Natural killer cell treated with Interleukin-12 subunit alpha and Interleukin-12 subunit beta and Interleukin-15 and Interleukin-18, amount 100 ng/mL, for 72 hours (primary cell): ENCODE results near the gene RPEL1. TPM values are rescaled to one million over a fixed set of nuclear protein-coding genes. Genes with fewer than 3 reads are reported as not detected.
"Not testable (repeated sequence)": the region's sequence is repeated elsewhere in the genome, so short reads cannot be mapped to it uniquely, and the experiment has no call there.

Experiments
- ATAC-seq, 2 donors: fragments of 150-1000 bp; cut with Tn5 transposase in 1 of 2; sonication (Bioruptor Pico), chemical (Tn5 transposase) in 1 of 2; 2 replicates each; pipeline ENCODE4 v1.10.0; 2021
- DNase-seq: peaks from one replicate; pipeline ENCODE4 v3.0.0; 2022; ENCODE audit warnings: low spot score
- H3K27ac Mint-ChIP-seq, 2 donors: 1 replicate in 1 of 2; 2 replicates in 1 of 2; pipeline ENCODE4 v1.8.0; 2022; ENCODE audit warnings: mixed read lengths in 2 of 2, mild to moderate bottlenecking in 1 of 2, moderate library complexity in 1 of 2
- H3K27me3 Mint-ChIP-seq, 2 donors: 1 replicate in 1 of 2; 2 replicates in 1 of 2; pipeline ENCODE4 v1.8.0; 2022; ENCODE audit warnings: mixed read lengths in 2 of 2
- H3K36me3 Mint-ChIP-seq: one replicate; pipeline ENCODE4 v1.8.0; 2022; ENCODE audit warnings: mixed read lengths
- H3K4me1 Mint-ChIP-seq, 2 donors: 1 replicate in 1 of 2; 2 replicates in 1 of 2; pipeline ENCODE4 v1.8.0; 2022; ENCODE audit warnings: low read depth in 2 of 2, mixed read lengths in 2 of 2, mild to moderate bottlenecking in 1 of 2
- H3K4me3 Mint-ChIP-seq: one replicate; pipeline ENCODE4 v1.8.0; 2022; ENCODE audit warnings: mixed read lengths
- H3K9me3 Mint-ChIP-seq: 2 replicates; pipeline ENCODE4 v1.8.0; 2022; ENCODE audit warnings: mixed read lengths
- total RNA-seq, 2 donors: library from RNA; stranded (reverse); gene quantifications; one replicate each; pipeline ENCODE4 v1.2.3, GENCODE V29; 2022

The RPEL1 gene
- total RNA-seq, 2 donors from 2014 or later = not detected

GRCh38 chr10:103246324-103246723, 637 bp downstream of the RPEL1 start:
- H3K27me3 Mint-ChIP-seq = peaks cover 0 to 7% of the 10 kb centered on the region in 2 donors
- H3K36me3 Mint-ChIP-seq = peaks cover 2% of the 10 kb centered on the region
- H3K4me3 Mint-ChIP-seq = no peak overlapping the region
- ATAC-seq (no peak), DNase-seq (no peak)
- H3K27ac Mint-ChIP-seq = no peak overlapping the region
- H3K4me1 Mint-ChIP-seq = peaks cover 2 to 3% of the 10 kb centered on the region in 2 donors
- peaks cover 2% of the 10 kb centered on the region for H3K9me3 Mint-ChIP-seq

- no peak overlapping the region for H3K27ac Mint-ChIP-seq
- H3K4me1 Mint-ChIP-seq = peaks cover 4 to 6% of the 10 kb centered on the region in 2 donors
These were observed 8.4 kb downstream of the RPEL1 start for GRCh38 chr10:103254113-103254512.

GRCh38 chr10:103254538-103255325, 9.0 kb downstream of the RPEL1 start:
- no peak overlapping the region for H3K27ac Mint-ChIP-seq
- DNase-seq (no peak), ATAC-seq (peak in 1 of 2 donors; percentile 72)
- H3K4me1 Mint-ChIP-seq = peaks cover 4 to 6% of the 10 kb centered on the region in 2 donors
- H3K9me3 Mint-ChIP-seq = peaks cover 4% of the 10 kb centered on the region
- H3K4me3 Mint-ChIP-seq = no peak overlapping the region
- H3K27me3 Mint-ChIP-seq = peaks cover 7 to 13% of the 10 kb centered on the region in 2 donors
- H3K36me3 Mint-ChIP-seq = peaks cover 6% of the 10 kb centered on the region

More at GRCh38 chr10:103254113-103254512, 8.4 kb downstream of the RPEL1 start:
- ATAC-seq = no peak
- peaks cover 4% of the 10 kb centered on the region for H3K9me3 Mint-ChIP-seq
- H3K27me3 Mint-ChIP-seq = peaks cover 7 to 13% of the 10 kb centered on the region in 2 donors
- no peak overlapping the region for H3K4me3 Mint-ChIP-seq
- no peak for DNase-seq
- peaks cover 6% of the 10 kb centered on the region for H3K36me3 Mint-ChIP-seq

GRCh38 chr10:103256613-103257012, 10.9 kb downstream of the RPEL1 start:
- Mint-ChIP-seq H3K4me1 (no peaks in the 10 kb centered on the region), H3K27ac (no peak overlapping the region), H3K9me3 (no peaks in the 10 kb centered on the region), H3K4me3 (no peak overlapping the region), H3K27me3 (peaks cover 7 to 17% of the 10 kb centered on the region in 2 donors), H3K36me3 (peaks cover under 1% of the 10 kb centered on the region)
- ATAC-seq (no peak), DNase-seq (no peak)

GRCh38 chr10:103257812-103258211, 12.1 kb downstream of the RPEL1 start:
- no peaks in the 10 kb centered on the region for H3K36me3 Mint-ChIP-seq
- H3K27me3 Mint-ChIP-seq = peaks cover 10 to 21% of the 10 kb centered on the region in 2 donors
- DNase-seq (no peak), ATAC-seq (no peak)
- H3K4me3 Mint-ChIP-seq = no peak overlapping the region
- no peak overlapping the region for H3K27ac Mint-ChIP-seq
- no peaks in the 10 kb centered on the region for H3K9me3 Mint-ChIP-seq
- H3K4me1 Mint-ChIP-seq = no peaks in the 10 kb centered on the region

- not testable (repeated sequence) for DNase-seq, H3K4me3 Mint-ChIP-seq, H3K9me3 Mint-ChIP-seq, ATAC-seq, H3K36me3 Mint-ChIP-seq, H3K27ac Mint-ChIP-seq, H3K4me1 Mint-ChIP-seq
- peaks cover 17 to 25% of the 10 kb centered on the region in 2 donors for H3K27me3 Mint-ChIP-seq
These were observed 13.2 kb downstream of the RPEL1 start for GRCh38 chr10:103258928-103259327.

- DNase-seq (no peak), ATAC-seq (no peak)
- no peaks in the 10 kb centered on the region for H3K4me1 Mint-ChIP-seq
- no peak overlapping the region for H3K27ac Mint-ChIP-seq
- H3K4me3 Mint-ChIP-seq = no peak overlapping the region
- H3K9me3 Mint-ChIP-seq = no peaks in the 10 kb centered on the region
- no peaks in the 10 kb centered on the region for H3K36me3 Mint-ChIP-seq
- H3K27me3 Mint-ChIP-seq = peaks cover 17 to 27% of the 10 kb centered on the region in 2 donors
These were observed 14.3 kb downstream of the RPEL1 start for GRCh38 chr10:103259989-103260388.

GRCh38 chr10:103262229-103262628, 16.5 kb downstream of the RPEL1 start:
- no peaks in the 10 kb centered on the region for H3K9me3 Mint-ChIP-seq

GRCh38 chr10:103265717-103266329, 20.1 kb downstream of the RPEL1 start:
- Mint-ChIP-seq H3K4me3 (no peak overlapping the region), H3K9me3 (no peaks in the 10 kb centered on the region), H3K27me3 (peaks cover 30 to 37% of the 10 kb centered on the region in 2 donors), H3K4me1 (no peaks in the 10 kb centered on the region), H3K36me3 (no peaks in the 10 kb centered on the region), H3K27ac (no peak overlapping the region)
- ATAC-seq (no peak), DNase-seq (no peak)

More at GRCh38 chr10:103262229-103262628, 16.5 kb downstream of the RPEL1 start:
- H3K27ac Mint-ChIP-seq = no peak overlapping the region
- ATAC-seq (no peak), DNase-seq (no peak)
- H3K4me3 Mint-ChIP-seq = no peak overlapping the region
- no peaks in the 10 kb centered on the region for H3K36me3 Mint-ChIP-seq
- peaks cover 17 to 29% of the 10 kb centered on the region in 2 donors for H3K27me3 Mint-ChIP-seq
- H3K4me1 Mint-ChIP-seq = no peaks in the 10 kb centered on the region

GRCh38 chr10:103273041-103273441, 27.4 kb downstream of the RPEL1 start:
- Mint-ChIP-seq H3K27ac (no peak overlapping the region), H3K4me1 (no peaks in the 10 kb centered on the region), H3K4me3 (no peak overlapping the region), H3K27me3 (peaks cover 30 to 32% of the 10 kb centered on the region in 2 donors), H3K36me3 (no peaks in the 10 kb centered on the region), H3K9me3 (no peaks in the 10 kb centered on the region)
- ATAC-seq (no peak), DNase-seq (no peak)

- DNase-seq (no peak), ATAC-seq (no peak)
- Mint-ChIP-seq H3K27me3 (peaks cover 45 to 46% of the 10 kb centered on the region in 2 donors), H3K27ac (no peak overlapping the region), H3K36me3 (peaks cover 7% of the 10 kb centered on the region), H3K4me3 (no peak overlapping the region), H3K4me1 (peaks cover 0 to 4% of the 10 kb centered on the region in 2 donors), H3K9me3 (peaks cover 5% of the 10 kb centered on the region)
These were observed 30.7 kb downstream of the RPEL1 start for GRCh38 chr10:103276251-103276895.

GRCh38 chr10:103276896-103277712, 31.4 kb downstream of the RPEL1 start, which contains the start of gene INA:
Gene INA, plus strand, starts transcription at chr10:103277138. Its CDS starts 74 bp downstream, at chr10:103277212.
- ATAC-seq = peak; percentile 55 to 68
- H3K4me1 Mint-ChIP-seq = peaks cover 0 to 4% of the 10 kb centered on the region in 2 donors
- H3K36me3 Mint-ChIP-seq = peaks cover 7% of the 10 kb centered on the region
- H3K27me3 Mint-ChIP-seq = peaks cover 49 to 52% of the 10 kb centered on the region in 2 donors
- no peak within 1 kb of the TSS for H3K27ac Mint-ChIP-seq
- peak within 1 kb of the TSS; percentile 30 for H3K4me3 Mint-ChIP-seq
- no peak for DNase-seq
- peaks cover 5% of the 10 kb centered on the region for H3K9me3 Mint-ChIP-seq
